ENCODE measurements around the gene ADAMTSL3.

ADAMTSL3 gene

GRCh38 chr15:83833569-83833968 lies 179.6 kb downstream of the ADAMTSL3 start:
- DNase-seq (ENCODE audit: low read depth) = no peak

- no peak for DNase-seq (ENCODE audit: low read depth)
Measured at GRCh38 chr15:83835479-83835878, 181.6 kb downstream of the ADAMTSL3 start.

DNA sequence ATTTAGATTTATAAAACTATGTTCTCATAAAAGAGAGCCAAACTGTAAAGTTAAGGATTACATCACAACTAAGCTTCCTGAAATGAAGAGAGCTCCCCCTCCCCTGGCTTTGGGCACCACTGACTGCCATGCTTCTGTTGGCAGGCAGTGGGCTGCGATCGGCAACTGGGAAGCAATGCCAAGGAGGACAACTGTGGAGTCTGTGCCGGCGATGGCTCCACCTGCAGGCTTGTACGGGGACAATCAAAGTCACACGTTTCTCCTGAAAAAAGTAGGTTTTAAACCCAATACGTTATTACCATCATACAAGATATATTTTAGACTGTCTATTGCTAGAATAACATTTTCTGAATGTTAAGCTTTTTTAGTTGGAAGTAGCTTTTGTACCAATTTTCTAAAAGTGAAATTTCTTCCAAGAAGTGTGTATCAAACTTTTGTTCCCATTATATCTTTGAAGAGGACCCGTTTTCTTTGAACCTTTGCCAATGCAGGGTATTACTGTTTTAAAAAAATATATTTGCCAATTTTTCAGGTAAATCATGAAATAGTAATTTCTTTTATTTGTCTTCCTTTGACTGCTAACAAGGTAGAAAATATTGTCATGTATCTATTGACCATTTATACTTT lies 184.1 kb downstream of the ADAMTSL3 start:
- no peak for DNase-seq (ENCODE audit: low read depth)

DNA sequence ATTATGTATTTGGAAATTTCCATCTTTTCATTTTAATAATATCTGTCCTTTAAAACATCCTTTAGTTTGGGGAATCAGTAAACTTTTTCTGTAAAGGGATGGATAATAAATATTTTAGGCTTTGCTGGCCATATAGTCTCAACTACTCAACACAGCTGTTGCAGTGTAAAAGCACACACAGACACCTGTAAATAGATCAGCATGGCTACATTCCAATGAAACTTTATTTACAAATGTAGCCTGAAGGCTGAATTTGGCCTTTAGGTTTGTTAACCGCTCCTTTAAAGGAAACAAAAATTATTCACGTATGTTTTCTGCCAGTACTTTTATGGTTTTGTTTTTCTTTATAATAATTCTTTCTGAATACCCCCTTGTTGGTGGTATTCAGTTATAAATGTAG lies 184.8 kb downstream of the ADAMTSL3 start:
- DNase-seq (ENCODE audit: low read depth) = no peak

GRCh38 chr15:83842281-83842680 lies 188.4 kb downstream of the ADAMTSL3 start:
- no peak for DNase-seq (ENCODE audit: low read depth)

- DNase-seq (ENCODE audit: low read depth) = peak; percentile 2
Measured at GRCh38 chr15:83843471-83843871, 189.5 kb downstream of the ADAMTSL3 start.

- no peak for DNase-seq (ENCODE audit: low read depth)
Measured at GRCh38 chr15:83844742-83845141, 190.8 kb downstream of the ADAMTSL3 start.

DNA sequence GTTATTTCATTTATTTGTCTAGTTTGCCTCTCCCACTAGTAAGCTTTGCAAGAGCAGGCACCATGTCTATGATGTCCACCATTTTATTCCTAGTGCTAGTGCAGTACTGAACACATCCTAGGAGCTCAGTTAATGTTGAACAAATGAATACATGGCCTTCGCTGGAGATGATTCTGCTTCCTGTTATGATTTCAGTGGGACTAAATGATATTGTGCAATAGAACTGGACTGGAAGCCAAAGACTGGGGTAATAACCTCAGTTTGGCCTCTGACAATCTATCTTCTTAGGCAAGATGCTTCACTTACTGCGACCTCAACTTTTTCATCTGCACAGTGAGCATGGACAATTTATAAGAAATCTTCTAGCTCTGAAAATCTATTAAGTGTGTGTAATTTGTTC lies 191.3 kb downstream of the ADAMTSL3 start:
- peak; percentile 38 for DNase-seq (ENCODE audit: low read depth)

GRCh38 chr15:83846847-83847246 lies 192.9 kb downstream of the ADAMTSL3 start:
- DNase-seq (ENCODE audit: low read depth) = peak; percentile 11

- peak; percentile 39 for DNase-seq (ENCODE audit: low read depth)
Measured at GRCh38 chr15:83848315-83849050, 194.6 kb downstream of the ADAMTSL3 start.

- DNase-seq (ENCODE audit: low read depth) = no peak
Measured at GRCh38 chr15:83850015-83850414, 196.1 kb downstream of the ADAMTSL3 start.

- DNase-seq (ENCODE audit: low read depth) = no peak
Measured at GRCh38 chr15:83850501-83851245, 196.8 kb downstream of the ADAMTSL3 start.

DNA sequence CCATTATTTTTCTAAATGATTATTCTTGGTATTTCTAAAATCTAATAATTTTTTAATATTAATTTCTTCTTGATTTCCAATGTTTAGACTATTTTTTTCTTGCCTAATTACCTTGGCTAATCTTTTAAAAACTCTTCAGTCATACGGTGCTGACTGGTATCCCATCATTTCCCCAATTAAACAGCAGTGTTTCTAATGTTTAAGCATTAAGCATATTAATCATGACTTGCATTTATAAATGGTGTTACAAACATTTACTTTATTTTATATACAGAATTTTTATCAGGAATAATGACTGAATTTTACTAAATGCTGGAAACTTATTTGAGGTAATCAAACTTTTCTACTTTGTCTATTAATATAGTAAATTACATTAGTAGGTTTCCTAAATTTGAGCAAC lies 199.3 kb downstream of the ADAMTSL3 start:
- no peak for DNase-seq (ENCODE audit: low read depth)

- DNase-seq (ENCODE audit: low read depth) = no peak
Measured at GRCh38 chr15:83854321-83854720, 200.4 kb downstream of the ADAMTSL3 start.

DNA sequence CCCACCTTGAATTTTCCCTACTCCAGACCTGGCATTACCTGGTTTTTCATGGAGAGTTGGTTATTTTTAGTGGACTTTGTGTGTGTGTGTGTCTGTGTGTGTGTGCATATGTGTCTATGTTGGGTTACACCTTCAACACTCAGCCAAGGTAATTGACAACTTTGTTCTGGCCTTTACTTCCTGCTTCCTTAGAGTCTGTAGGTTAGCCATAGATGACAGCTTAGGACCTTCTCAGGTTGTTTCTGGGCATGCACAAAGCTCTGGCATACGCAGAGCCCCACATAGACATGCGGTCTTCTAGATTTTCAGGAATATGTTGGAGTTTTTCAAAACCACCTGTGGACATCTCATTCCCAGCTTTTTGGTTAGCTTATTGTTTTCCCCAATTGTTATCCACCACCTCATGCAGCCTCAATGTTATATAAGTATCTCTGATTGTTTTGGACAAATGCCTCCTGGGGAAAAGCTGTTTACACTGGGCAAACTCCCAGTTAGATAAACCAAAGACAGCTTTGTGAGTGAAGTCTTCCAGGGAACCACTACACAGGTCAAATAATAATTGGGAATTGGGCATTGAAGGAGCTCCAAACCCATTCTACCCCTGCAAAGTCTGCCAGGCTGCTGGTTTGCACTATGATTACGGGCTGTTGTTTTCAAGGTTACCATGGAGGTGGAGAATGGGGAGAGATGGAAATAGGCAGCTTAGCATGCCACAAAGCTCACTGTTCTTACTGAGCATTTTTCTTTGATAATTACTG lies 201.2 kb downstream of the ADAMTSL3 start:
- DNase-seq (ENCODE audit: low read depth) = no peak

GRCh38 chr15:83855956-83856355 lies 202.0 kb downstream of the ADAMTSL3 start:
- DNase-seq (ENCODE audit: low read depth) = no peak

GRCh38 chr15:83858820-83859505 lies 205.0 kb downstream of the ADAMTSL3 start:
- no peak for DNase-seq (ENCODE audit: low read depth)

DNA sequence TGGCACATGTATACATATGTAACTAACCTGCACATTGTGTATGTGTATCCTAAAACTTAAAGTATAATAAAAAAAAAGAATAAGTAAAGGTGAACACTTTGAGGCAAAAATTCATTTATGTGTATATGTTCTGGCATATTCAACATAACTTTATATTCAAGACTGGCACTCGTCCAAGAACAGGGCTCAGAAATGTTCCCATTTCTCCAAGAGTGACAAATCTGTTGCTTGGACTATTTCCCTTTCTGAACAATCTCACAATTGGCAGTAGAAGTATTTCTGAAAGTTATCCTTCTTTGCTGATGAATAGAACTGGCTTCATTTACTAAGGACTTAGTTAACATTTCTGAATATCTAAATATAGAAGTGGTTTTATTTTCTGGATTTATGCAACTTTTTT lies 212.8 kb downstream of the ADAMTSL3 start:
- no peak for DNase-seq (ENCODE audit: low read depth)

GRCh38 chr15:83869341-83869740 lies 215.4 kb downstream of the ADAMTSL3 start:
- no peak for DNase-seq (ENCODE audit: low read depth)

GRCh38 chr15:83871808-83872559 lies 218.1 kb downstream of the ADAMTSL3 start:
- DNase-seq (ENCODE audit: low read depth) = no peak

GRCh38 chr15:83873966-83874365 lies 220.0 kb downstream of the ADAMTSL3 start:
- DNase-seq (ENCODE audit: low read depth) = no peak
